B cell (primary cell): Measurements from ENCODE around the gene NR4A3. TPM values are rescaled to one million over a fixed set of nuclear protein-coding genes. Genes with fewer than 3 reads are reported as not detected.

Experiments used
- ATAC-seq: fragments of 200-7000 bp; cut with Tn5 transposase; one replicate; pipeline ENCODE4 v1.10.0; 2021; ENCODE audit warnings: low read depth, mild to moderate bottlenecking, moderate number of reproducible peaks, moderate library complexity
- CTCF ChIA-PET: fragments of 350-600 bp; sonication (Branson Sonifier 250); formaldehyde crosslinking; loops from one replicate; lab custom pipeline; 2021; ENCODE audit warnings: antibody characterized with exemption, inconsistent platforms; lab: Charles Lee
- POLR2A ChIA-PET: fragments of 350-600 bp; sonication (Branson Sonifier 250); formaldehyde crosslinking; loops from one replicate; lab custom pipeline; 2021; ENCODE audit warnings: antibody characterized with exemption; lab: Charles Lee
- DNase-seq: peaks from one replicate; pipeline ENCODE4 v3.0.0; 2013
- H2AFZ ChIP-seq: 2 replicates; pipeline ENCODE4 v1.6.1; 2012; ENCODE audit warnings: mild to moderate bottlenecking, low read depth, low read length; ENCODE audit not compliant: insufficient read depth, poor library complexity, severe bottlenecking
- H3K27ac ChIP-seq, 2 donors: 1 replicate in 1 of 2; 2 replicates in 1 of 2; pipeline ENCODE4 v1.5.1; 2012 to 2013; ENCODE audit warnings: low read length in 2 of 2, mild to moderate bottlenecking in 2 of 2, moderate library complexity in 1 of 2
- H3K27me3 ChIP-seq, 4 experiments: fragments of 200-600 bp in 1 of 4; sonication (generic) in 1 of 4; replicated peaks in 1 of 4; 1 replicate in 2 of 4; 2 replicates in 2 of 4; pipeline versions ENCODE4 v1.6.1 to v1.7.0; 2013 to 2016; ENCODE audit warnings: low read length in 3 of 4, mild to moderate bottlenecking in 2 of 4, mixed read lengths in 1 of 4, moderate library complexity in 1 of 4; ENCODE audit not compliant: insufficient read depth in 4 of 4, control insufficient read depth in 3 of 4; ENCODE audit errors: control extremely low read depth in 1 of 4
- H3K36me3 ChIP-seq, 2 experiments: replicated peaks in 1 of 2; 1 replicate in 1 of 2; 2 replicates in 1 of 2; pipeline versions ENCODE4 v1.6.1 to v1.7.1; 2013; ENCODE audit warnings: low read length in 1 of 2; ENCODE audit not compliant: insufficient read depth in 2 of 2, control insufficient read depth in 1 of 2; ENCODE audit errors: control extremely low read depth in 1 of 2, extremely low read depth in 1 of 2
- H3K4me1 ChIP-seq, 2 donors: fragments of 200-600 bp in 1 of 2; sonication (generic) in 1 of 2; 1 replicate in 1 of 2; 2 replicates in 1 of 2; pipeline versions ENCODE4 v1.5.1 to v1.6.1; 2013 to 2017; ENCODE audit warnings: low read length in 2 of 2; ENCODE audit not compliant: control insufficient read depth in 2 of 2, insufficient read depth in 2 of 2
- H3K4me2 ChIP-seq: replicated peaks from 2 replicates; pipeline ENCODE3; 2012; ENCODE audit warnings: mild to moderate bottlenecking, low read depth, low read length; ENCODE audit not compliant: poor library complexity, severe bottlenecking
- H3K4me3 ChIP-seq, 5 experiments: fragments of 200-600 bp in 1 of 5; sonication (generic) in 1 of 5; 1 replicate in 3 of 5; 2 replicates in 2 of 5; pipeline versions ENCODE4 v1.5.1 to v1.7.0; 2011 to 2016; ENCODE audit warnings: low read length in 4 of 5, mild to moderate bottlenecking in 4 of 5, low read depth in 2 of 5, control low read depth in 1 of 5, moderate library complexity in 1 of 5; ENCODE audit not compliant: insufficient read depth in 1 of 5; ENCODE audit errors: control extremely low read depth in 1 of 5, extremely low read depth in 1 of 5
- H3K79me2 ChIP-seq: fragments of 200-600 bp; sonication (generic); one replicate; pipeline ENCODE4 v1.6.0; 2016; ENCODE audit warnings: low read length; ENCODE audit not compliant: control insufficient read depth, insufficient read depth
- H3K9ac ChIP-seq: fragments of 200-600 bp; sonication (generic); 2 replicates; pipeline ENCODE4 v1.6.1; 2017; ENCODE audit warnings: mild to moderate bottlenecking, low read length, moderate library complexity
- H3K9me3 ChIP-seq, 3 donors: one replicate each; pipeline versions ENCODE4 v1.6.1 to v1.7.1; 2013; ENCODE audit warnings: low read length in 2 of 3; ENCODE audit not compliant: control insufficient read depth in 2 of 3, insufficient read depth in 1 of 3; ENCODE audit errors: control extremely low read depth in 1 of 3
- H4K20me1 ChIP-seq: 2 replicates; pipeline ENCODE4 v1.6.0; 2012; ENCODE audit warnings: mild to moderate bottlenecking, low read length; ENCODE audit not compliant: insufficient read depth, control insufficient read depth, poor library complexity, severe bottlenecking
- H3K27ac Mint-ChIP-seq: one replicate; pipeline ENCODE4 v1.8.0; 2021; ENCODE audit warnings: mixed read lengths
- H3K27me3 Mint-ChIP-seq: one replicate; pipeline ENCODE4 v1.8.0; 2021; ENCODE audit warnings: mixed read lengths
- H3K4me1 Mint-ChIP-seq: one replicate; pipeline ENCODE4 v1.8.0; 2021; ENCODE audit warnings: mixed read lengths
- H3K4me3 Mint-ChIP-seq: one replicate; pipeline ENCODE4 v1.8.0; 2021; ENCODE audit warnings: mixed read lengths
- H3K9me3 Mint-ChIP-seq: one replicate; pipeline ENCODE4 v1.8.0; 2022; ENCODE audit warnings: mixed read lengths; ENCODE audit not compliant: insufficient read depth
- EZH2 ChIP-seq: IDR thresholded peaks from 2 replicates; pipeline ENCODE4 v1.6.1; 2012; ENCODE audit warnings: borderline replicate concordance, low read depth, mild to moderate bottlenecking, moderate library complexity, low read length; ENCODE audit not compliant: insufficient read depth, poor library complexity, severe bottlenecking
- WGBS: methylation state at CpG from one replicate; pipeline ENCODE4 v1.1.5; 2013; ENCODE audit warnings: missing lambda C conversion rate; ENCODE audit not compliant: insufficient coverage; 5-methylcytosine and 5-hydroxymethylcytosine counted together
- intact Hi-C: fragments of 100-400 bp; cut with micrococcal nuclease; formaldehyde crosslinking; loops from one replicate; pipeline ENCODE4 v1.10.0; 2022
- polyA plus RNA-seq: library from polyadenylated mRNA; depleted of rRNA; stranded (reverse); fragments of >200 nt; gene quantifications from 2 replicates; pipeline ENCODE4 v1.2.3, GENCODE V29; 2012
- total RNA-seq, 2 donors: library from RNA; stranded (reverse); fragments of 120-200 nt in 1 of 2; gene quantifications; 1 replicate in 1 of 2; 2 replicates in 1 of 2; pipeline versions ENCODE4 v1.2.3 to v1.2.4, GENCODE V29; 2013 to 2022
- TF ChIP-seq, protein P1 (sequence below): fragments of 200-600 bp; IDR thresholded peaks from one replicate; pipeline ENCODE4 v1.8.0; 2022; ENCODE audit warnings: antibody characterized with exemption, mild to moderate bottlenecking

The NR4A3 gene
- total and polyA plus RNA-seq, 2 donors (not counting 1 experiment from before 2014, with no cell fraction given) = 2.5 to 20.1 TPM

DNA sequence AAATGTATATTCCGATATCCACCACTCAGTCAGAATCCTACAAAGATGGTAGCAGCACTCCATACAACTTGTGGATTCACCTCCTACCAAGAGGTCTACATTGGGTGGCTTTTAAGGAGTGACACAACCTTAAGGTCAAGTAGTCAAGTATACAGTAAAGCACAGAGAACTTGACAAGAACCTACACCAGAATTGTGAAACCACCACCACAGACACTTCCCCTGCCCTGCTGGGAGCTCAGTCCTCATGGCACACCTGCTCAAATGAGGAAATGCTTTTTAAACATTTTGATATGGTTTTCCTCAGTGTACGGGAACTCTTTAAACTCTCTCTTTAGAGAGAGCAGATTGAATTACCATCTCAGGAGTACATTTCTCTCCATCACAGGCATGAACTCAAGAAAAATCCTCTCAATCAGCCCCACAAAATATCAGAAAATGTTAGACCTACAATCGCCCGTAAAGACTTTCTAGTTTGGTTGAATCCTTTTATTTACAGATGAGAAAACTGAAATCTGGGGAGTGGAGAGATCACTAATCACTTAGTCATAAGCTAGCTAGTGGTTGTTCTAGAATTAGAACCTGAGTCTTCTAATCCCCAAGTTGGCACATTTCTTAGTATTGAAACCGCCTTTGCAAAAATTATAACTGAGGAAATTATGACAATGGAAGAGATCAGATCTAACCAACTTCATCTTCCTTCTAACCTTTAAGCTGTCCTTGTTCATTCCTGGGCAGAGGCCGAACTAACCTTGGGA is 38.5 kb upstream of the NR4A3 start:
- H3K27me3 Mint-ChIP-seq = peaks cover 4% of the 10 kb centered on the region
- WGBS = no CpG with 5 or more reads among the region's 6 CpGs
- H3K36me3 ChIP-seq = no peaks in the 10 kb centered on the region
- peak overlapping the region; percentile 29 for H3K4me3 Mint-ChIP-seq
- no peak overlapping the region for H3K4me3 ChIP-seq
- no peaks in the 10 kb centered on the region for H3K9me3 Mint-ChIP-seq
- ChIA-PET CTCF (interaction anchor here (1.4 kb wide), 1 partner anchor 28 kb away, joined by 3 read pairs; no protein-coding TSS in a partner anchor), POLR2A (no interaction called here)
- H3K79me2 ChIP-seq = no peaks in the 10 kb centered on the region
- peak overlapping the region; percentile 5 for H3K4me2 ChIP-seq
- no peak overlapping the region for H3K9ac ChIP-seq
- H3K27me3 ChIP-seq = no peaks in the 10 kb centered on the region
- peaks cover 9 to 13% of the 10 kb centered on the region in 2 donors for H3K4me1 ChIP-seq
- intact Hi-C loops = no loop called here
- TF ChIP-seq, protein P1, sequence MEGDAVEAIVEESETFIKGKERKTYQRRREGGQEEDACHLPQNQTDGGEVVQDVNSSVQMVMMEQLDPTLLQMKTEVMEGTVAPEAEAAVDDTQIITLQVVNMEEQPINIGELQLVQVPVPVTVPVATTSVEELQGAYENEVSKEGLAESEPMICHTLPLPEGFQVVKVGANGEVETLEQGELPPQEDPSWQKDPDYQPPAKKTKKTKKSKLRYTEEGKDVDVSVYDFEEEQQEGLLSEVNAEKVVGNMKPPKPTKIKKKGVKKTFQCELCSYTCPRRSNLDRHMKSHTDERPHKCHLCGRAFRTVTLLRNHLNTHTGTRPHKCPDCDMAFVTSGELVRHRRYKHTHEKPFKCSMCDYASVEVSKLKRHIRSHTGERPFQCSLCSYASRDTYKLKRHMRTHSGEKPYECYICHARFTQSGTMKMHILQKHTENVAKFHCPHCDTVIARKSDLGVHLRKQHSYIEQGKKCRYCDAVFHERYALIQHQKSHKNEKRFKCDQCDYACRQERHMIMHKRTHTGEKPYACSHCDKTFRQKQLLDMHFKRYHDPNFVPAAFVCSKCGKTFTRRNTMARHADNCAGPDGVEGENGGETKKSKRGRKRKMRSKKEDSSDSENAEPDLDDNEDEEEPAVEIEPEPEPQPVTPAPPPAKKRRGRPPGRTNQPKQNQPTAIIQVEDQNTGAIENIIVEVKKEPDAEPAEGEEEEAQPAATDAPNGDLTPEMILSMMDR = no peak
- TF ChIP-seq EZH2 = no peak
- H3K9me3 ChIP-seq = no peaks in the 10 kb centered on the region
- H3K4me1 Mint-ChIP-seq = peaks cover 8% of the 10 kb centered on the region
- no peak overlapping the region for H2AFZ ChIP-seq
- DNase-seq (peak; percentile 60), ATAC-seq (peak; percentile 74)
- peak overlapping the region; percentile 75 for H3K27ac Mint-ChIP-seq
- no peaks in the 10 kb centered on the region for H4K20me1 ChIP-seq
- H3K27ac ChIP-seq = peak overlapping the region; percentile 17 to 24

DNA sequence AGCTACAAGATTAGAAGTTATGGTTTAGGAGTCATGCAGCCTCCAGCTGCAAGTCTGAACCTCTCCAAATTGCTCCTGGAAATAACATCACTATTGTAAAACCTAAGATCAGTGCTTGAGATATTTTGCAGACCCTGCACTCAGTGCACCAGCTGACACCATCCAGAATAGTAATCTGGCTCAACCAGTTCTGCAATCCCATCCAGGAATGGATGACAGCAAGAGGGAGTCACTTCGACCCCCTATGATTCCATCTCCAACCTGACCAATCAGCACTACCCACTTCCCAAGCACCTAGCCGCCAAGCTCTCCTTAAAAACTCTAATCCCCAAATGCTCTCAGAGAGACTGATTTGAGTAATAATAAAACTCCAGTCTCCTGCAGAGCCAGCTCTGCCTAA is 37.9 kb upstream of the NR4A3 start:
- no peaks in the 10 kb centered on the region for H3K9me3 Mint-ChIP-seq
- no peak overlapping the region for H3K4me3 ChIP-seq
- H3K27ac ChIP-seq = no peak overlapping the region
- ATAC-seq (no peak), DNase-seq (no peak)
- H3K27me3 ChIP-seq = no peaks in the 10 kb centered on the region
- H3K27ac Mint-ChIP-seq = no peak overlapping the region
- no peak overlapping the region for H3K9ac ChIP-seq
- H3K27me3 Mint-ChIP-seq = peaks cover 4% of the 10 kb centered on the region
- H3K4me1 ChIP-seq = peaks cover 9 to 13% of the 10 kb centered on the region in 2 donors
- WGBS = 100% methylated on average over 2 of the region's 2 CpGs
- POLR2A ChIA-PET = no interaction called here
- H2AFZ ChIP-seq = no peak overlapping the region
- TF ChIP-seq, protein P1 = no peak
- no peak for TF ChIP-seq EZH2
- intact Hi-C loops = no loop called here
- CTCF ChIA-PET = interaction anchor here (1.4 kb wide), 1 partner anchor 27 kb away, joined by 3 read pairs; no protein-coding TSS in a partner anchor
- H3K9me3 ChIP-seq = no peaks in the 10 kb centered on the region
- no peak overlapping the region for H3K4me2 ChIP-seq
- no peak overlapping the region for H3K4me3 Mint-ChIP-seq
- H3K4me1 Mint-ChIP-seq = peaks cover 8% of the 10 kb centered on the region
- no peaks in the 10 kb centered on the region for H3K79me2 ChIP-seq
- H4K20me1 ChIP-seq = no peaks in the 10 kb centered on the region
- no peaks in the 10 kb centered on the region for H3K36me3 ChIP-seq
